MCF 10A (cell line): ENCODE results near the gene NFYC. TPM values are rescaled to one million over a fixed set of nuclear protein-coding genes. Genes with fewer than 3 reads are reported as not detected.

Source experiments
- BruUV-seq: library from RNA; stranded (reverse); fragments of 400-500 nt; replicated peaks from 2 replicates; lab custom pipeline; 2021; lab: Mats Ljungman, UMichigan
- CTCF ChIA-PET: fragments of 300-600 bp; sonication (Branson Sonifier 250); formaldehyde crosslinking; extraction: SDS; loops from one replicate; lab custom pipeline; 2021; ENCODE audit warnings: antibody characterized with exemption, inconsistent platforms; lab: Yijun Ruan, JAX
- POLR2A ChIA-PET: fragments of 300-600, 350-650 bp; sonication (Branson Sonifier 250); formaldehyde crosslinking; extraction: SDS; loops from one replicate; lab custom pipeline; 2020; ENCODE audit warnings: antibody characterized with exemption, inconsistent platforms; lab: Yijun Ruan, JAX
- DNase-seq: peaks from one replicate; pipeline ENCODE4 v3.0.0-alpha.2; 2018; ENCODE audit not compliant: unreplicated experiment
- H3K27ac Mint-ChIP-seq: one replicate; pipeline ENCODE4 v1.8.0; 2022; ENCODE audit warnings: mild to moderate bottlenecking, low read depth, mixed read lengths; ENCODE audit not compliant: unreplicated experiment
- H3K27me3 Mint-ChIP-seq: one replicate; pipeline ENCODE4 v1.8.0; 2022; ENCODE audit warnings: mixed read lengths; ENCODE audit not compliant: insufficient read depth, unreplicated experiment
- H3K36me3 Mint-ChIP-seq: one replicate; pipeline ENCODE4 v1.8.0; 2022; ENCODE audit warnings: mild to moderate bottlenecking, moderate library complexity, mixed read lengths; ENCODE audit not compliant: insufficient read depth, unreplicated experiment
- H3K4me1 Mint-ChIP-seq: one replicate; pipeline ENCODE4 v1.8.0; 2022; ENCODE audit warnings: mixed read lengths; ENCODE audit not compliant: insufficient read depth, unreplicated experiment
- H3K4me3 Mint-ChIP-seq: one replicate; pipeline ENCODE4 v1.8.0; 2022; ENCODE audit warnings: mild to moderate bottlenecking, moderate library complexity, mixed read lengths; ENCODE audit not compliant: unreplicated experiment
- H3K9me3 Mint-ChIP-seq: one replicate; pipeline ENCODE4 v1.8.0; 2022; ENCODE audit warnings: mixed read lengths; ENCODE audit not compliant: unreplicated experiment
- CTCF ChIP-seq: fragments of 200-600 bp; IDR thresholded peaks from one replicate; pipeline ENCODE4 v1.8.0; 2022; ENCODE audit warnings: antibody characterized with exemption, mild to moderate bottlenecking; ENCODE audit not compliant: unreplicated experiment
- intact Hi-C: fragments of 100-400 bp; cut with micrococcal nuclease; formaldehyde crosslinking; loops from 2 replicates; pipeline ENCODE4 v1.14.1; 2022
- total RNA-seq: library from RNA; stranded (reverse); gene quantifications from 2 replicates; pipeline ENCODE4 v1.2.3, GENCODE V29; 2022

Gene NFYC
- total RNA-seq, 1 experiment from 2014 or later: 69.6 TPM

- Mint-ChIP-seq H3K27ac (no peak overlapping the region), H3K4me3 (no peak overlapping the region), H3K27me3 (no peaks in the 10 kb centered on the region), H3K9me3 (no peaks in the 10 kb centered on the region), H3K4me1 (no peaks in the 10 kb centered on the region), H3K36me3 (peaks cover 93% of the 10 kb centered on the region)
- intact Hi-C loops: no loop called here
- ChIA-PET CTCF (interaction anchor here (1.1 to 2.8 kb wide), 4 partner anchors 8 to 97 kb away, joined by 3 to 18 read pairs (median 4); no protein-coding TSS in a partner anchor), POLR2A (no interaction called here)
- BruUV-seq: no TSS peak
- no peak for DNase-seq
- TF ChIP-seq CTCF: no peak
Observed at GRCh38 chr1:40766017-40766416, 74.5 kb downstream of the NFYC start.

DNA sequence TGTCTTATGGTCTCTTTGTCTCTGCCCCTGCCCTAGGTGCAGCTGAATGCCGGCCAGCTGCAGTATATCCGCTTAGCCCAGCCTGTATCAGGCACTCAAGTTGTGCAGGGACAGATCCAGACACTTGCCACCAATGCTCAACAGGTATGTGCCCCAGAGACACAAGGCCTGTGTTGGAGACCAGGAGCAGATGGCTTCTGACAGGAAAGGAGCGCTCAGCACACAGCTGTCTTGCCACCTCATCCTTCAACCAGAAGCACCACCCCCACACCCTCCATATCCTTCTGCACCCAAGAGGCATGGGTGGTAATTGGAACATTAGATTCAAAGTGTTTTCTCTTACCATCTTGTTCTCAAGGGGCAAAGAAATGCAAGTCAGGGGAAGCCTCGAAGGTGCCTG is 75.1 kb downstream of the NFYC start:
- intact Hi-C loops: no loop called here
- no peak for DNase-seq
- POLR2A ChIA-PET: interaction anchor here (2.3 kb wide), 1 partner anchor 12 kb away, joined by 7 read pairs; no protein-coding TSS in a partner anchor
- BruUV-seq: no TSS peak
- no peak overlapping the region for H3K27ac Mint-ChIP-seq
- CTCF ChIA-PET: interaction anchor here (0.6 to 2.8 kb wide), 5 partner anchors 7 to 187 kb away, joined by 3 to 18 read pairs (median 4); no protein-coding TSS in a partner anchor
- no peaks in the 10 kb centered on the region for H3K9me3 Mint-ChIP-seq
- TF ChIP-seq CTCF: no peak
- H3K27me3 Mint-ChIP-seq: no peaks in the 10 kb centered on the region
- no peak overlapping the region for H3K4me3 Mint-ChIP-seq
- no peaks in the 10 kb centered on the region for H3K4me1 Mint-ChIP-seq
- peaks cover 93% of the 10 kb centered on the region for H3K36me3 Mint-ChIP-seq

DNA sequence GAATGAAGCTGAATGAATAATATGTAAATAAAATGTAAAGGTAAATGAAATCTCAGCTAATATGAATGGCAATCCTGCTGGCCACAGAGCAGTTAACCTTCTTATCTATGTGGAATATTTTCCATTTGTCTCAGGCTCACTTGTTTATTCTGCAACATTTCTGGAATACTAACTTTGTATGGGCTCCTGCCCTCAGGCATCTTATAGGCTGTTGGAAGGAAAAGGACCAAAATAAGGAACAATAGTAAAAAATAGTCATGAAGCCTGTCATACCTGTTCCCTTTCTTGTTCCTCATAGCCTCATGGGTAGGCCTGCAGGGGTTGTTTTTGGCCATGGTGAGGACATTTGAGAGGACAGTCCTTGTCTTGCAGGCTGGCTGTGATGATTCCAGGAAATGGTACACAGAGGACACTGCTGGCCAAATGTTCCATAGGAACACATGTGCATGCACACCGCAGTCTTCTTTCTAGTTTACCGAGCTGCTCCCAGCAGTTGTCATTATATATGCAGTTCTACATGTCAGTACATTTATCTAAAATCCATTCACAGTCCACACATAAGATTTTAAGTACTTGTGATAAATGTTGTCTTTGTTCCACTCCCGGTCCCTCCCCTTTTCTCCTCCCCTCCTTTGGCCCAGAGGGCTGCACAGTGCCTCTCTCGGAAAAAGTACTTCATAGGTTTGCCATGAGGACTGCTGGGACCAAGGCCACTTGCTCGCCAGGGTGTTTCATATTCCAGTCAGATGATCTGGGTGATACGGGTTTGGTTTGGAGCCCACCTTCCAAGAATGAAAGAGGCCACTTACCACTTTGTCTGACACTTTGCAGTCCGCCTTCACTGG is 76.9 kb downstream of the NFYC start:
- Mint-ChIP-seq H3K4me3 (no peak overlapping the region), H3K27me3 (no peaks in the 10 kb centered on the region), H3K9me3 (no peaks in the 10 kb centered on the region), H3K4me1 (no peaks in the 10 kb centered on the region), H3K36me3 (peaks cover 96% of the 10 kb centered on the region), H3K27ac (no peak overlapping the region)
- intact Hi-C loops: no loop called here
- no TSS peak for BruUV-seq
- ChIA-PET CTCF (interaction anchor here (0.7 to 1.4 kb wide), 3 partner anchors 13 to 246 kb away, joined by 3 read pairs; no protein-coding TSS in a partner anchor), POLR2A (interaction anchor here (1.0 to 2.3 kb wide), 2 partner anchors 8 to 14 kb away, joined by 4 to 7 read pairs; no protein-coding TSS in a partner anchor)
- no peak for DNase-seq
- no peak for TF ChIP-seq CTCF

GRCh38 chr1:40769815-40770214 is 78.3 kb downstream of the NFYC start:
- TF ChIP-seq CTCF: no peak
- ChIA-PET POLR2A (interaction anchor here (0.6 kb wide), 1 partner anchor 159 kb away, joined by 3 read pairs; no protein-coding TSS in a partner anchor), CTCF (interaction anchor here (0.7 to 1.4 kb wide), 3 partner anchors 14 to 119 kb away, joined by 3 to 5 read pairs (median 3); no protein-coding TSS in a partner anchor)
- no peaks in the 10 kb centered on the region for H3K9me3 Mint-ChIP-seq
- H3K36me3 Mint-ChIP-seq: peaks cover 90% of the 10 kb centered on the region
- H3K27me3 Mint-ChIP-seq: no peaks in the 10 kb centered on the region
- H3K27ac Mint-ChIP-seq: peak overlapping the region; percentile 39
- no peak overlapping the region for H3K4me3 Mint-ChIP-seq
- BruUV-seq: no TSS peak
- H3K4me1 Mint-ChIP-seq: peaks cover 6% of the 10 kb centered on the region
- DNase-seq: peak; percentile 23
- intact Hi-C loops: loop anchor here (1.0 kb wide), 1 partner anchor 158 kb away; no protein-coding TSS in a partner anchor
